ENCODE data around the gene RPL18A.

RPL18A gene

GRCh38 chr19:17859533-17860330 lies at the start of gene RPL18A:
TSS of gene RPL18A (plus strand) at chr19:17859910. CDS start at chr19:17859957, 47 bp downstream.
- H3K36me3 Mint-ChIP-seq (ENCODE audit: low read depth), result peaks cover 32% of the 10 kb centered on the region
- H3K27ac Mint-ChIP-seq, result peak within 1 kb of the TSS; percentile 82 to 95 (median 90)
- peaks cover 16% of the 10 kb centered on the region for H3K4me1 Mint-ChIP-seq
- no peaks in the 10 kb centered on the region for H3K9me3 Mint-ChIP-seq
- peaks cover 7% of the 10 kb centered on the region for H3K27me3 Mint-ChIP-seq (ENCODE audit: low read depth)
- TF ChIP-seq CTCF (IDR thresholded peaks at IDR 0.05; ENCODE audit: unreplicated experiment in 3 of 3), result peak; percentile 75 to 78 (median 75)
- peak within 1 kb of the TSS; percentile 94 to 100 (median 95) for H3K4me3 Mint-ChIP-seq

GRCh38 chr19:17811103-17811502 lies 48.6 kb upstream of the RPL18A start:
- H3K9me3 Mint-ChIP-seq, result no peaks in the 10 kb centered on the region
- H3K36me3 Mint-ChIP-seq (ENCODE audit: low read depth), result no peaks in the 10 kb centered on the region
- peaks cover 29% of the 10 kb centered on the region for H3K27me3 Mint-ChIP-seq (ENCODE audit: low read depth)
- H3K27ac Mint-ChIP-seq, result no peak overlapping the region
- no peak overlapping the region for H3K4me3 Mint-ChIP-seq
- no peaks in the 10 kb centered on the region for H3K4me1 Mint-ChIP-seq
- TF ChIP-seq CTCF (IDR thresholded peaks at IDR 0.05; ENCODE audit: unreplicated experiment in 3 of 3), result no peak

GRCh38 chr19:17811681-17812080 lies 48.0 kb upstream of the RPL18A start:
- no peaks in the 10 kb centered on the region for H3K4me1 Mint-ChIP-seq
- H3K9me3 Mint-ChIP-seq, result no peaks in the 10 kb centered on the region
- H3K27ac Mint-ChIP-seq, result no peak overlapping the region
- no peaks in the 10 kb centered on the region for H3K36me3 Mint-ChIP-seq (ENCODE audit: low read depth)
- TF ChIP-seq CTCF (IDR thresholded peaks at IDR 0.05; ENCODE audit: unreplicated experiment in 3 of 3), result no peak
- no peak overlapping the region for H3K4me3 Mint-ChIP-seq
- peaks cover 27% of the 10 kb centered on the region for H3K27me3 Mint-ChIP-seq (ENCODE audit: low read depth)

- H3K9me3 Mint-ChIP-seq, result no peaks in the 10 kb centered on the region
- H3K27ac Mint-ChIP-seq, result no peak overlapping the region
- no peak for TF ChIP-seq CTCF (IDR thresholded peaks at IDR 0.05; ENCODE audit: unreplicated experiment in 3 of 3)
- H3K4me3 Mint-ChIP-seq, result no peak overlapping the region
- no peaks in the 10 kb centered on the region for H3K36me3 Mint-ChIP-seq (ENCODE audit: low read depth)
- H3K27me3 Mint-ChIP-seq (ENCODE audit: low read depth), result peaks cover 23% of the 10 kb centered on the region
- H3K4me1 Mint-ChIP-seq, result no peaks in the 10 kb centered on the region
Observed at GRCh38 chr19:17812099-17812498, 47.6 kb upstream of the RPL18A start.

- no peaks in the 10 kb centered on the region for H3K4me1 Mint-ChIP-seq
- no peak for TF ChIP-seq CTCF (IDR thresholded peaks at IDR 0.05; ENCODE audit: unreplicated experiment in 3 of 3)
- H3K36me3 Mint-ChIP-seq (ENCODE audit: low read depth), result no peaks in the 10 kb centered on the region
- H3K27ac Mint-ChIP-seq, result no peak overlapping the region
- peaks cover 5% of the 10 kb centered on the region for H3K27me3 Mint-ChIP-seq (ENCODE audit: low read depth)
- H3K4me3 Mint-ChIP-seq, result no peak overlapping the region
- H3K9me3 Mint-ChIP-seq, result no peaks in the 10 kb centered on the region
Observed at GRCh38 chr19:17817668-17818363, 41.9 kb upstream of the RPL18A start.
